Ovary (tissue), 3 donors: ENCODE results near the gene YIPF3.

ENCODE experiments used
- CTCF ChIP-seq, 3 donors: fragments of 450-650 bp in 2 of 3; fragments of 200-600 bp in 1 of 3; IDR thresholded peaks; one replicate each; pipeline versions ENCODE4 v1.5.1 to v1.8.0; 2016 to 2022; ENCODE audit warnings: antibody characterized with exemption in 3 of 3, mild to moderate bottlenecking in 1 of 3
- POLR2A ChIP-seq: fragments of 450-650 bp; IDR thresholded peaks from one replicate; pipeline ENCODE4 v1.6.1; 2017; ENCODE audit warnings: antibody characterized with exemption, mild to moderate bottlenecking, moderate library complexity
- donor health status: DM: no; HTN: no; CAD: no.

GRCh38 chr6:43468240-43468639 lies 48.5 kb downstream of the YIPF3 start:
- TF ChIP-seq POLR2A (no peak), CTCF (IDR thresholded peaks at IDR 0.05) (no peak)
